ENCODE measurements around the gene DPF3. TPM values are rescaled to one million over a fixed set of nuclear protein-coding genes. Genes with fewer than 3 reads are reported as not detected.

Gene DPF3
- total and polyA plus RNA-seq, 4 donors: 0.17 to 3.9 (median 0.52) TPM

- Histone ChIP-seq H3K4me3 (no peak overlapping the region), H3K36me3 (ENCODE audit: control insufficient read depth in 4 of 4, insufficient read depth in 4 of 4, low read length in 4 of 4) (no peaks in the 10 kb centered on the region), H3K9me3 (ENCODE audit: control insufficient read depth in 4 of 4, insufficient read depth in 3 of 4, low read length in 3 of 4) (no peaks in the 10 kb centered on the region), H3K27ac (ENCODE audit: low read depth in 1 of 2, low read length in 1 of 2) (no peak overlapping the region), H3K27me3 (ENCODE audit: control insufficient read depth in 3 of 3, insufficient read depth in 3 of 3, low read length in 2 of 3) (peaks cover 0 to 2% (median 0%) of the 10 kb centered on the region in 3 donors), H3K9ac (ENCODE audit: insufficient read depth in 1 of 2, low read length in 2 of 2) (no peak overlapping the region), H3K4me1 (ENCODE audit: control insufficient read depth in 5 of 5, insufficient read depth in 5 of 5, low read length in 5 of 5) (peaks cover 0 to 14% (median 0%) of the 10 kb centered on the region in 5 donors)
- ATAC-seq (ENCODE audit: insufficient read depth, low FRiP score): no peak
- no peak for TF ChIP-seq CTCF (IDR thresholded peaks at IDR 0.05; ENCODE audit: control extremely low read depth, extremely low read depth)
- DNase-seq: no peak
- 83 to 91% methylated on average over 3 of the region's 3 CpGs for WGBS, 2 donors
Measured at GRCh38 chr14:72736308-72736707, 157.6 kb downstream of the DPF3 start.

- Histone ChIP-seq H3K9me3 (ENCODE audit: control insufficient read depth in 4 of 4, insufficient read depth in 3 of 4, low read length in 3 of 4) (peaks cover 0 to 1% (median 0%) of the 10 kb centered on the region in 4 donors), H3K27ac (ENCODE audit: low read depth in 1 of 2, low read length in 1 of 2) (no peak overlapping the region), H3K9ac (ENCODE audit: insufficient read depth in 1 of 2, low read length in 2 of 2) (no peak overlapping the region), H3K27me3 (ENCODE audit: control insufficient read depth in 3 of 3, insufficient read depth in 3 of 3, low read length in 2 of 3) (peaks cover 0 to 2% (median 0%) of the 10 kb centered on the region in 3 donors), H3K4me3 (no peak overlapping the region), H3K4me1 (ENCODE audit: control insufficient read depth in 5 of 5, insufficient read depth in 5 of 5, low read length in 5 of 5) (peaks cover 0 to 9% (median 0%) of the 10 kb centered on the region in 5 donors), H3K36me3 (ENCODE audit: control insufficient read depth in 4 of 4, insufficient read depth in 4 of 4, low read length in 4 of 4) (no peaks in the 10 kb centered on the region)
- DNase-seq (no peak), ATAC-seq (ENCODE audit: insufficient read depth, low FRiP score) (no peak)
- WGBS, 2 donors: 83 to 86% methylated on average over 16 of the region's 16 CpGs
- TF ChIP-seq CTCF (IDR thresholded peaks at IDR 0.05; ENCODE audit: control extremely low read depth, extremely low read depth): no peak
Measured at GRCh38 chr14:72732022-72732780, 161.7 kb downstream of the DPF3 start.

GRCh38 chr14:72731252-72732020 is 162.5 kb downstream of the DPF3 start:
- WGBS, 2 donors: 88 to 91% methylated on average over 18 of the region's 18 CpGs
- ATAC-seq (ENCODE audit: insufficient read depth, low FRiP score) (no peak), DNase-seq (no peak)

More at GRCh38 chr14:72731252-72732020, 162.5 kb downstream of the DPF3 start:
- no peak overlapping the region for H3K9ac ChIP-seq (ENCODE audit: insufficient read depth in 1 of 2, low read length in 2 of 2)
- H3K4me3 ChIP-seq: no peak overlapping the region
- no peak for TF ChIP-seq CTCF (IDR thresholded peaks at IDR 0.05; ENCODE audit: control extremely low read depth, extremely low read depth)
- H3K27me3 ChIP-seq (ENCODE audit: control insufficient read depth in 3 of 3, insufficient read depth in 3 of 3, low read length in 2 of 3): peaks cover 0 to 2% (median 0%) of the 10 kb centered on the region in 3 donors
- H3K27ac ChIP-seq (ENCODE audit: low read depth in 1 of 2, low read length in 1 of 2): no peak overlapping the region
- H3K4me1 ChIP-seq (ENCODE audit: control insufficient read depth in 5 of 5, insufficient read depth in 5 of 5, low read length in 5 of 5): peaks cover 0 to 8% (median 2%) of the 10 kb centered on the region in 5 donors
- H3K9me3 ChIP-seq (ENCODE audit: control insufficient read depth in 4 of 4, insufficient read depth in 3 of 4, low read length in 3 of 4): peaks cover 0 to 1% (median 0%) of the 10 kb centered on the region in 4 donors
- no peaks in the 10 kb centered on the region for H3K36me3 ChIP-seq (ENCODE audit: control insufficient read depth in 4 of 4, insufficient read depth in 4 of 4, low read length in 4 of 4)

Measured in lung (tissue), 12 donors.